HFF-Myc (cell line): ENCODE results near the gene STPG4.
A peak's percentile ranks its signal among the peaks of the same experiment; 100 is the strongest.

Experiments used
- DNase-seq: peaks from one replicate; pipeline ENCODE4 v3.0.0-alpha.2; 2011; ENCODE audit warnings: low read depth; ENCODE audit errors: extremely low read depth
- H3K4me3 ChIP-seq: replicated peaks from 2 replicates; pipeline ENCODE4 v1.5.1; 2011; ENCODE audit warnings: low read depth, mild to moderate bottlenecking, control low read depth, low read length
- CTCF ChIP-seq: IDR thresholded peaks from 2 replicates; pipeline ENCODE4 v1.5.1; 2012; ENCODE audit warnings: mild to moderate bottlenecking, low read depth, low read length, control low read depth; ENCODE audit errors: missing control alignments

Gene STPG4

GRCh38 chr2:47072728-47073191 is 82.3 kb downstream of the STPG4 start:
- no peak for TF ChIP-seq CTCF
- H3K4me3 ChIP-seq, result no peak overlapping the region
- DNase-seq, result no peak

- no peak for DNase-seq
- TF ChIP-seq CTCF, result no peak
- H3K4me3 ChIP-seq, result no peak overlapping the region
These were observed 83.0 kb downstream of the STPG4 start for GRCh38 chr2:47072018-47072691.

GRCh38 chr2:47070920-47071824 is 83.9 kb downstream of the STPG4 start:
- no peak overlapping the region for H3K4me3 ChIP-seq
- TF ChIP-seq CTCF, result no peak
- DNase-seq, result peak; percentile 95

- no peak for TF ChIP-seq CTCF
- DNase-seq, result no peak
- H3K4me3 ChIP-seq, result no peak overlapping the region
These were observed 84.8 kb downstream of the STPG4 start for GRCh38 chr2:47070155-47070919.

GRCh38 chr2:47069628-47070154 is 85.4 kb downstream of the STPG4 start:
- no peak for DNase-seq
- H3K4me3 ChIP-seq, result no peak overlapping the region
- no peak for TF ChIP-seq CTCF

GRCh38 chr2:47068981-47069627 is 86.0 kb downstream of the STPG4 start:
- no peak overlapping the region for H3K4me3 ChIP-seq

More at GRCh38 chr2:47068981-47069627, 86.0 kb downstream of the STPG4 start:
- no peak for TF ChIP-seq CTCF
- DNase-seq, result no peak
